Epithelial cell of esophagus (primary cell): ENCODE results near the gene KCNG4.

Experiments used
- DNase-seq: peaks from one replicate; pipeline ENCODE4 v3.0.0; 2010; ENCODE audit warnings: low read depth
- H3K4me3 ChIP-seq: 2 replicates; pipeline ENCODE4 v1.5.1; 2011; ENCODE audit warnings: mild to moderate bottlenecking, low read length, control low read depth
- CTCF ChIP-seq: IDR thresholded peaks from 2 replicates; pipeline ENCODE4 v1.5.1; 2011; ENCODE audit warnings: low read depth, mild to moderate bottlenecking, low read length, control low read depth, inconsistent platforms; ENCODE audit not compliant: insufficient read depth; ENCODE audit errors: missing control alignments

Gene KCNG4

DNA sequence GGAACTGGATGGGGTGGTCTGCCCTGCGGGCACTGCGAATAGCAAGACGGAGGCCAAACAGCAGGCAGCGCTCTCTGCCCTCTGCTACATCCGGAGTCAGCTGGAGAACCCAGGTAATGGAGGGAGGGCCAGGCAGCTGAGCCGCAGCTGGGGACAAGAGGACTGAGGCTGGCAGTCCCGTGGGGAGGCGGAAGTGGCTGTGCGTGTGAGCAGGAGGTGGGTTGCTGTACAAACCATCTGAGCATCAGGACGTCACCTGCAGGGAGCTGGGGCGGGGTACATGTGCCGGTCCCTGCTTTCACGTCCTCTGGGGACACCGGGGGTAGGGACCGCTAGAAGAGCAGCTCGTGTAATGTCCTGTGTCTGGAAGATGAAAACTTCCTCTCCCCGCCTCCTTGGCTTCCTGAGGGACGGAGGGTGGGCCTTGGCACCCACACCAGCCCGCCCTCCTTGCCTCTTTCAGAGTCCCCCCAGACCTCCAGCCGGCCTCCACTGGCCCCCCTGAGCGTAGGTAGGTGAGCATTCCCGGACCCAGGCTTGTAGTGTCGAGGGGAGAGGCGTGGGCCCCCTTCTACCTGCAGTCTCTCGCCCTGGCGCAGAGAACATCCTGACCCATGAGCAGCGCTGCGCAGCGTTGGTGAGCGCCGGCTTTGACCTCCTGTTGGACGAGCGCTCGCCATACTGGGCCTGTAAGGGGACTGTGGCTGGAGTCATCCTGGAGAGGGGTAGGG, 45.2 kb downstream of the KCNG4 start:
- TF ChIP-seq CTCF = no peak
- H3K4me3 ChIP-seq = no peak overlapping the region
- DNase-seq = no peak

DNA sequence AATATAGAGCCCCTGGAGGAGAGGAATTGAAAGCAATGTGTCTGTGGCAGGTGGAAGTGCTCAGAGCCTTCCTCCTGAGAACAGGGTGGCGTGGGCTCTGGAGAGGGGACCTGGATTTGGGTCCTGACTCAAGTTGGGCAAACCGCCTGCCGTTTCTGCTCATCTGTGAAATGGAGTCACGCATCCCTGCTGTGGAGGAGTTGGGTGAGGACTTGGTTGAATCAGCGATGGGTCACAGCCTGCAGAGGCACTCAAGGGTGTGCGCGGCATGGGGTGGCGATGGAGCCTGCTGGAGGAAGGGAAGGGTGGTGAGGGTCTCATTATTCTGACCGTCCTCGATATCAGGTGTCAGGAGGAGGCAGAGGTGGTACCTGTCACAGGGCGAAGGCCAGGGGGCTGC, 45.8 kb downstream of the KCNG4 start:
- H3K4me3 ChIP-seq = no peak overlapping the region
- DNase-seq = no peak
- no peak for TF ChIP-seq CTCF

- no peak for TF ChIP-seq CTCF
- no peak for DNase-seq
- H3K4me3 ChIP-seq = no peak overlapping the region
Measured at GRCh38 chr16:84193480-84193879, 46.3 kb downstream of the KCNG4 start.

DNA sequence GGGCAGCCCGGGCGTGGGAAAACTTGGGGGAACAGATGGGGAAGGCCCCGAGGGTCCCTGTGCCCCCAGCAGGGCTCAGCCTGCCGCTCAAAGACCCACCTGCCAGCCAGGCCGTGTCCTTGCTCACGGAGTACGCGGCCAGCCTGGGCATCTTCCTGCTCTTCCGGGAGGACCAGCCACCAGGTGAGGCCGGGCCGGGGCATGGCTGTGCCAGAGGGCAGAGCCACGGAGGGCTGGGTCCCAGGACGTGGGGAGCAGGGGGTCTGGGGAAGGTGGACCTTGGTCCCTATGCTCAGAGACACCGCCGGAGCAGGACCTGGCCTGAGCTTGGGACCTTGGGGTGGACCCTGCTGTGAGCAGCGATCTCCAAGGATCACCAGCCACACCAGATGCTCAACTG, 48.3 kb downstream of the KCNG4 start:
- DNase-seq = no peak
- TF ChIP-seq CTCF = no peak
- no peak overlapping the region for H3K4me3 ChIP-seq

- DNase-seq = no peak
- TF ChIP-seq CTCF = no peak
- no peak within 1 kb of the TSS for H3K4me3 ChIP-seq
Measured at GRCh38 chr16:84190731-84191388, 49.0 kb downstream of the KCNG4 start, which contains the start of gene ADAD2. Gene ADAD2, plus strand, starts transcription at chr16:84191157. Its CDS starts 74 bp downstream, at chr16:84191231.

DNA sequence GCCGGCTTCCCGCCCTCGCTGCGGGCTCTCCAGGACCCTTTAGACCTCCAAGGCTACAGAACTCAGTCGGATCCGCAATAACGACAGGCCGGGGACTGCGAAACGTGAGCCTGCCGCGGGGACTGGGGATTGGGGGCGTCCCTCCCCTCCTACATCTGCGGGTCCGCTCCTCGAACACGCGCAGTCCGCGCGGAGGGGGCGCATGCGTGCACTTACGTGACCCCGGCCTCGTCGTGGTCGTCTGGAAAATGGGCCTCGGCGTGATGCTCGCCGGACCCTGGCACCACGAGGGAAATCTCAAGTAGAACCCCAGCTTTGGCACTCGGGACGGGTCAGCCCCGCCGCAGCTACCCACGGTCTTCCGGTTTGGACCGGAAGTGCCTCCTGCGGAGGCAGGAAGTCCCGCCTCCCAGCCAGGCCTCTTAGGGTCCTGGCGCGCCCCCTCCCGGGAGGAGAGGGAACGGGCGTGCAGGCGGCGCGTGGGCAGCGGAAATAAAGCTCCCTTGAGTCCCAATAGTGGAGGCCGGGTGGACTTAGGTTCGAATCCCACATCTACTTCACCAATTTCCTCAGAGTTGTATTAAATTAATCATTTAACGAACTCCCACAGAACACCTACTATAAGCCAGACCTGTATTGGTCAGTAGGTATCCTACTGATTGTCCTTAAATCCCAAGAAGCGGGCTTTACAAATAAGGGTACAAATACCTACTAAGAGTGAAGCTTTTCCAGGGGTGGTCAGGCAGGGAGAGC, 53.0 kb downstream of the KCNG4 start, which contains the start of gene TAF1C:
Gene TAF1C (minus strand): TSS at position 373 of the 753 bp plus-strand sequence. CDS start 2,069 bp downstream, outside the sequence.
- H3K4me3 ChIP-seq = peak within 1 kb of the TSS; percentile 93
- DNase-seq = peak; percentile 95
- TF ChIP-seq CTCF = peak; percentile 94
